ENCODE results near the gene PTPRCAP.

PTPRCAP gene

GRCh38 chr11:67440229-67441097, 3.0 kb upstream of the PTPRCAP start:
- H3K27me3 ChIP-seq (ENCODE audit: insufficient read depth, poor library complexity, severe bottlenecking), result no peaks in the 10 kb centered on the region
- H3K27ac ChIP-seq (replicated peaks), result peak overlapping the region; percentile 17
- DNase-seq (ENCODE audit: low read depth in 1 of 2, low spot score in 1 of 2), result no peak
- TF ChIP-seq GABPA (IDR thresholded peaks at IDR 0.05; ENCODE audit: low read depth), result no peak
- TF ChIP-seq POLR2AphosphoS5 (IDR thresholded peaks at IDR 0.05; ENCODE audit: low read depth), result peak; percentile 14; the same call in 1 of the 2 replicates
- no peak for TF ChIP-seq CTCF (IDR thresholded peaks at IDR 0.05; ENCODE audit: insufficient read depth, low read length)
- H3K4me3 ChIP-seq (replicated peaks; ENCODE audit: insufficient read depth, low read length), result no peak overlapping the region

- no peaks in the 10 kb centered on the region for H3K27me3 ChIP-seq (ENCODE audit: insufficient read depth, poor library complexity, severe bottlenecking)
- H3K4me3 ChIP-seq (replicated peaks; ENCODE audit: insufficient read depth, low read length), result peak overlapping the region; percentile 58
- DNase-seq (ENCODE audit: low read depth in 1 of 2, low spot score in 1 of 2), result peak; percentile 66 to 72
- TF ChIP-seq CTCF (IDR thresholded peaks at IDR 0.05; ENCODE audit: insufficient read depth, low read length) (peak; percentile 11), POLR2AphosphoS5 (IDR thresholded peaks at IDR 0.05; ENCODE audit: low read depth) (peak; percentile 47; the same call in 1 of the 2 replicates), SPI1 (IDR thresholded peaks at IDR 0.05; ENCODE audit: borderline replicate concordance, low read depth) (no peak)
- H3K27ac ChIP-seq (replicated peaks), result no peak overlapping the region; the same call in 1 of the 2 replicates
Observed at GRCh38 chr11:67439321-67440228, 2.1 kb upstream of the PTPRCAP start.

GRCh38 chr11:67438158-67438902, 848 bp upstream of the PTPRCAP start:
- Histone ChIP-seq H3K4me3 (replicated peaks; ENCODE audit: insufficient read depth, low read length) (peak overlapping the region; percentile 58), H3K27me3 (ENCODE audit: insufficient read depth, poor library complexity, severe bottlenecking) (no peaks in the 10 kb centered on the region), H3K27ac (replicated peaks) (peak overlapping the region; percentile 98)
- peak; percentile 59 to 70 for DNase-seq (ENCODE audit: low read depth in 1 of 2, low spot score in 1 of 2)
- TF ChIP-seq POLR2AphosphoS5 (IDR thresholded peaks at IDR 0.05; ENCODE audit: low read depth) (peak; percentile 70), REST (IDR thresholded peaks at IDR 0.05; ENCODE audit: insufficient replicate concordance, low read depth) (no peak)

GRCh38 chr11:67437809-67438157, 301 bp upstream of the PTPRCAP start:
- Histone ChIP-seq H3K27ac (replicated peaks) (peak overlapping the region; percentile 98), H3K27me3 (ENCODE audit: insufficient read depth, poor library complexity, severe bottlenecking) (no peaks in the 10 kb centered on the region), H3K4me3 (replicated peaks; ENCODE audit: insufficient read depth, low read length) (peak overlapping the region; percentile 58)
- DNase-seq (ENCODE audit: low read depth in 1 of 2, low spot score in 1 of 2), result no peak
- TF ChIP-seq REST (IDR thresholded peaks at IDR 0.05; ENCODE audit: insufficient replicate concordance, low read depth), result no peak
- no peak for TF ChIP-seq GABPA (IDR thresholded peaks at IDR 0.05; ENCODE audit: low read depth)
- TF ChIP-seq POLR2AphosphoS5 (IDR thresholded peaks at IDR 0.05; ENCODE audit: low read depth), result no peak
- TF ChIP-seq SPI1 (IDR thresholded peaks at IDR 0.05; ENCODE audit: borderline replicate concordance, low read depth), result no peak
- no peak for TF ChIP-seq CTCF (IDR thresholded peaks at IDR 0.05; ENCODE audit: insufficient read depth, low read length)

All from HL-60 (cell line).